ENCODE results near the gene MEX3D.

MEX3D gene

DNA sequence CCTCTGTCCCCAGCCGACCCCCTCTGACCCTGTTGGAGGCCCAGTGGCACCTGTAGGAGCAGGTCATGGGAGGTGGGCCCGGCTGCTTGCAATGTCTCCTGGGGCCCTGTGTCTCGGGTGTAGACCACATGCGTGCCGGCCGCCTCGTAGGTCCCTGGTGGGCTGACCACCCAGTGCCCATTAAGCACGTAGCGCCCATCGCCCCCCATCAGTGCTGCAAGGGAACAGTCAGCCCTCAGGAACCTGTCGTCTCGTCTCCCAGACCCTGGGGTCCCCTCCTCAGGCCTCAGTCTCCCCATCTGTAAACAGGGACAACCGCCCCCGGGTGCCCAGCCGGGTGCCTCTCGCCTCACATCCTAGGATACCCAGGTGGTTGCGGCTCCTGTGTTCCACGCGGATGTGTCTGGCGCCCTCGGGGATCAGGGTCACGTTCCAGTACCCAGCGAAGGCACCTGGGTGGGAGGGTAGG, 60.9 kb downstream of the MEX3D start:
- TF ChIP-seq ZNF70 (CRISPR knock-in tag; IDR thresholded peaks at IDR 0.05) (no peak), ISL1 (CRISPR knock-in tag; IDR thresholded peaks at IDR 0.05) (no peak), ESRRG (CRISPR knock-in tag; IDR thresholded peaks at IDR 0.05) (no peak), BACH2 (CRISPR knock-in tag; IDR thresholded peaks at IDR 0.05; ENCODE audit: borderline replicate concordance) (no peak), PPARA (CRISPR knock-in tag; IDR thresholded peaks at IDR 0.05; ENCODE audit: borderline replicate concordance) (no peak), SNAI2 (CRISPR knock-in tag; IDR thresholded peaks at IDR 0.05) (no peak), CSDC2 (CRISPR knock-in tag; IDR thresholded peaks at IDR 0.05) (no peak), RARB (CRISPR knock-in tag; IDR thresholded peaks at IDR 0.05) (no peak), ARNTL (CRISPR knock-in tag; IDR thresholded peaks at IDR 0.05; ENCODE audit: borderline replicate concordance, low read depth) (no peak), ZFP3 (CRISPR knock-in tag; IDR thresholded peaks at IDR 0.05) (no peak)
- TF ChIP-seq, protein P1, sequence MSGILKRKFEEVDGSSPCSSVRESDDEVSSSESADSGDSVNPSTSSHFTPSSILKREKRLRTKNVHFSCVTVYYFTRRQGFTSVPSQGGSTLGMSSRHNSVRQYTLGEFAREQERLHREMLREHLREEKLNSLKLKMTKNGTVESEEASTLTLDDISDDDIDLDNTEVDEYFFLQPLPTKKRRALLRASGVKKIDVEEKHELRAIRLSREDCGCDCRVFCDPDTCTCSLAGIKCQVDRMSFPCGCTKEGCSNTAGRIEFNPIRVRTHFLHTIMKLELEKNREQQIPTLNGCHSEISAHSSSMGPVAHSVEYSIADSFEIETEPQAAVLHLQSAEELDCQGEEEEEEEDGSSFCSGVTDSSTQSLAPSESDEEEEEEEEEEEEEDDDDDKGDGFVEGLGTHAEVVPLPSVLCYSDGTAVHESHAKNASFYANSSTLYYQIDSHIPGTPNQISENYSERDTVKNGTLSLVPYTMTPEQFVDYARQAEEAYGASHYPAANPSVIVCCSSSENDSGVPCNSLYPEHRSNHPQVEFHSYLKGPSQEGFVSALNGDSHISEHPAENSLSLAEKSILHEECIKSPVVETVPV (CRISPR knock-in tag; IDR thresholded peaks at IDR 0.05): no peak
- TF ChIP-seq, protein P2, sequence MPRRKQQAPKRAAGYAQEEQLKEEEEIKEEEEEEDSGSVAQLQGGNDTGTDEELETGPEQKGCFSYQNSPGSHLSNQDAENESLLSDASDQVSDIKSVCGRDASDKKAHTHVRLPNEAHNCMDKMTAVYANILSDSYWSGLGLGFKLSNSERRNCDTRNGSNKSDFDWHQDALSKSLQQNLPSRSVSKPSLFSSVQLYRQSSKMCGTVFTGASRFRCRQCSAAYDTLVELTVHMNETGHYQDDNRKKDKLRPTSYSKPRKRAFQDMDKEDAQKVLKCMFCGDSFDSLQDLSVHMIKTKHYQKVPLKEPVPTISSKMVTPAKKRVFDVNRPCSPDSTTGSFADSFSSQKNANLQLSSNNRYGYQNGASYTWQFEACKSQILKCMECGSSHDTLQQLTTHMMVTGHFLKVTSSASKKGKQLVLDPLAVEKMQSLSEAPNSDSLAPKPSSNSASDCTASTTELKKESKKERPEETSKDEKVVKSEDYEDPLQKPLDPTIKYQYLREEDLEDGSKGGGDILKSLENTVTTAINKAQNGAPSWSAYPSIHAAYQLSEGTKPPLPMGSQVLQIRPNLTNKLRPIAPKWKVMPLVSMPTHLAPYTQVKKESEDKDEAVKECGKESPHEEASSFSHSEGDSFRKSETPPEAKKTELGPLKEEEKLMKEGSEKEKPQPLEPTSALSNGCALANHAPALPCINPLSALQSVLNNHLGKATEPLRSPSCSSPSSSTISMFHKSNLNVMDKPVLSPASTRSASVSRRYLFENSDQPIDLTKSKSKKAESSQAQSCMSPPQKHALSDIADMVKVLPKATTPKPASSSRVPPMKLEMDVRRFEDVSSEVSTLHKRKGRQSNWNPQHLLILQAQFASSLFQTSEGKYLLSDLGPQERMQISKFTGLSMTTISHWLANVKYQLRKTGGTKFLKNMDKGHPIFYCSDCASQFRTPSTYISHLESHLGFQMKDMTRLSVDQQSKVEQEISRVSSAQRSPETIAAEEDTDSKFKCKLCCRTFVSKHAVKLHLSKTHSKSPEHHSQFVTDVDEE (CRISPR knock-in tag; IDR thresholded peaks at IDR 0.05): no peak
- no peak for ATAC-seq

DNA sequence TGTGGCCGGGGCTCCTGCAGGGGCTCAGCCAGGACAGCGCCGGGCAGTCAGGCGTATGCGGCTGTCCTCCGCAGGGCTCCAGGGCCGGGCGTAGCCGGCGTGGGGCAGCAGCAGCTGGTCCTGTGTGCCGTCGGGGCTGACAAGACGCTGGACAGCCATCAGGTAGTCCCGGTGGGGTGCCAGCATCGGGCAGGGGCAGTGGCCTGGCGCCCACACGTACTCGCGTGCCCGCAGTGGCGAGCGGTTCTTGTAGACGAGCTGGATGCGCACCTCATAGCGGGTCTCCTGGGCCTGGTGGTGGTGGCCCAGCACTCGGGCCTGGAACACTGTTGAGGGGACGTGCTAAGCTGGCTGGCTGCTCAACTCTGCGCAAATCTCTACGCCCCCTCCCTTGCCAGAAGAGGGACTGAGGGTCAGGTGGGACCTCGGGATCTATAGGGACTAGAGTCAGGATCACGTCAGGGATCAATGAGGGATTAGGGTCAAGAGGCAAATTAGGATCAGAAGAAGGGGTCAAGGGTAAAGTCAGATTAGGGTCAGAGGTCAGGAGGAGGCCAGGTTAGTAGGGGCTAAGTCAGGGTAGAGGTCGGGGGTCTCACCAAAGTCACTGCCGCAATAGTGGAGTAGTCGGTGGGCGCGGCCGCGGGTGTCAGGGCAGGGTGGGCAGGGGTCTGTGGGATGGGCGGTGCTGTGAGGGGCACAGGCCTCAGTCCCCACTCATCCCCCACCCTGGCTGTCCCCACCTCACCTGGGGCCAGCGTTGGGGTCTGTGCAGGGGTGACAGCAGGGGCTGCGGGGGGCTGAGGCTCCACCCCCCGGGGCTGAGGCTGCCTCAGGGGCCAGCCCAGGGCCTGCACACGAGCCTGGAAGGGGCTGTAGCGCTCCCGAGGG, 61.9 kb downstream of the MEX3D start:
- no peak for TF ChIP-seq BACH2 (CRISPR knock-in tag; IDR thresholded peaks at IDR 0.05; ENCODE audit: borderline replicate concordance)
- TF ChIP-seq OSR1 (CRISPR knock-in tag; IDR thresholded peaks at IDR 0.05): no peak
- no peak for TF ChIP-seq PPARA (CRISPR knock-in tag; IDR thresholded peaks at IDR 0.05; ENCODE audit: borderline replicate concordance)
- TF ChIP-seq TOX (CRISPR knock-in tag; IDR thresholded peaks at IDR 0.05; ENCODE audit: borderline replicate concordance): no peak
- TF ChIP-seq ARNTL (CRISPR knock-in tag; IDR thresholded peaks at IDR 0.05; ENCODE audit: borderline replicate concordance, low read depth): no peak
- TF ChIP-seq RARB (CRISPR knock-in tag; IDR thresholded peaks at IDR 0.05): no peak
- TF ChIP-seq ISL1 (CRISPR knock-in tag; IDR thresholded peaks at IDR 0.05): no peak
- TF ChIP-seq ZNF8 (CRISPR knock-in tag; IDR thresholded peaks at IDR 0.05): no peak
- TF ChIP-seq, protein P3, sequence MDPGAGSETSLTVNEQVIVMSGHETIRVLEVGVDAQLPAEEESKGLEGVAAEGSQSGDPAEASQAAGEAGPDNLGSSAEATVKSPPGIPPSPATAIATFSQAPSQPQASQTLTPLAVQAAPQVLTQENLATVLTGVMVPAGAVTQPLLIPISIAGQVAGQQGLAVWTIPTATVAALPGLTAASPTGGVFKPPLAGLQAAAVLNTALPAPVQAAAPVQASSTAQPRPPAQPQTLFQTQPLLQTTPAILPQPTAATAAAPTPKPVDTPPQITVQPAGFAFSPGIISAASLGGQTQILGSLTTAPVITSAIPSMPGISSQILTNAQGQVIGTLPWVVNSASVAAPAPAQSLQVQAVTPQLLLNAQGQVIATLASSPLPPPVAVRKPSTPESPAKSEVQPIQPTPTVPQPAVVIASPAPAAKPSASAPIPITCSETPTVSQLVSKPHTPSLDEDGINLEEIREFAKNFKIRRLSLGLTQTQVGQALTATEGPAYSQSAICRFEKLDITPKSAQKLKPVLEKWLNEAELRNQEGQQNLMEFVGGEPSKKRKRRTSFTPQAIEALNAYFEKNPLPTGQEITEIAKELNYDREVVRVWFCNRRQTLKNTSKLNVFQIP (CRISPR knock-in tag; IDR thresholded peaks at IDR 0.05; ENCODE audit: borderline replicate concordance, low read depth): no peak
- no peak for TF ChIP-seq SNAI2 (CRISPR knock-in tag; IDR thresholded peaks at IDR 0.05)
- TF ChIP-seq, protein P2 (CRISPR knock-in tag; IDR thresholded peaks at IDR 0.05): no peak
- TF ChIP-seq TCF4 (CRISPR knock-in tag; IDR thresholded peaks at IDR 0.05; ENCODE audit: borderline replicate concordance): no peak
- no peak for TF ChIP-seq ESRRG (CRISPR knock-in tag; IDR thresholded peaks at IDR 0.05)
- TF ChIP-seq ZC3H10 (CRISPR knock-in tag; IDR thresholded peaks at IDR 0.05): no peak
- TF ChIP-seq ZFP3 (CRISPR knock-in tag; IDR thresholded peaks at IDR 0.05): no peak
- ATAC-seq: no peak

DNA sequence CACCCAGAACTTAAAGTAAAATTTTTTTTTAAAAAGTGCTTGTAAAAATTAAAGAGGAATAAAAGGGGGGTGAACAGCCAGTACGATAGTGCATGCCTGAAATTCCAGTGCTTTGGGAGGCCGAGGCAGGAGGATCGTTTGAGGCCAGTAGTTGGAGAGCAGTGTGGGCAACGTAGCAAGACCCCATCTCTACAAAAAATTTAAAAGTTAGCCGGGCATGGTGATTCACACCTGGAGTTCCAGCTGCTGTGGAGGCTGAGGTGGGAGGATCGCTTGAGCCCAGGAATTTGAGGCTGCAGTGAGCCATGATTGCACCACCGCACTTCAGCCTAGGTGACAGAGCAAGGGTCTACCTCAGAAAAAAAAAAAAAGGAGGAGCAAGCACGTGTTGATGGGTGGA, 63.1 kb downstream of the MEX3D start:
- TF ChIP-seq ZNF70 (CRISPR knock-in tag; IDR thresholded peaks at IDR 0.05): no peak
- no peak for TF ChIP-seq ARNTL (CRISPR knock-in tag; IDR thresholded peaks at IDR 0.05; ENCODE audit: borderline replicate concordance, low read depth)
- TF ChIP-seq, protein P3 (CRISPR knock-in tag; IDR thresholded peaks at IDR 0.05; ENCODE audit: borderline replicate concordance, low read depth): no peak
- no peak for TF ChIP-seq TCF4 (CRISPR knock-in tag; IDR thresholded peaks at IDR 0.05; ENCODE audit: borderline replicate concordance)
- no peak for TF ChIP-seq ZFP30 (CRISPR knock-in tag; IDR thresholded peaks at IDR 0.05)
- TF ChIP-seq GLIS3 (CRISPR knock-in tag; IDR thresholded peaks at IDR 0.05): no peak
- no peak for TF ChIP-seq ZFP3 (CRISPR knock-in tag; IDR thresholded peaks at IDR 0.05)
- no peak for TF ChIP-seq BACH2 (CRISPR knock-in tag; IDR thresholded peaks at IDR 0.05; ENCODE audit: borderline replicate concordance)
- TF ChIP-seq PPARA (CRISPR knock-in tag; IDR thresholded peaks at IDR 0.05; ENCODE audit: borderline replicate concordance): no peak
- ATAC-seq: no peak
